Measurements from ENCODE around the gene MTHFR. TPM values are rescaled to one million over a fixed set of nuclear protein-coding genes. Genes with fewer than 3 reads are reported as not detected.
"Not testable (repeated sequence)": the region's sequence is repeated elsewhere in the genome, so short reads cannot be mapped to it uniquely, and the experiment has no call there.

The MTHFR gene
- total and polyA plus RNA-seq, 12 donors = 17.7 to 75.8 (median 39.1) TPM

- DNase-seq (peak in 1 of 2 donors; percentile 58), ATAC-seq (peak; percentile 6 to 37 (median 28))
- WGBS, 2 donors = 0 to 1% methylated on average over 20 of the region's 20 CpGs
- H3K4me3 ChIP-seq = peak overlapping the region; percentile 56 to 96 (median 79)
- H3K27me3 ChIP-seq = no peaks in the 10 kb centered on the region
- no peaks in the 10 kb centered on the region for H3K9me3 ChIP-seq
- H3K4me1 ChIP-seq = peaks cover 16 to 67% (median 58%) of the 10 kb centered on the region in 9 donors
- H3K36me3 ChIP-seq = peaks cover 0 to 45% (median 14%) of the 10 kb centered on the region in 9 donors
- peak overlapping the region; percentile 96 to 100 (median 99) for H3K27ac ChIP-seq
- intact Hi-C loops (cut with DNase I) = loop anchor here in 2 of 10 donors (2.0 to 5.0 kb wide), 2 partner anchors 20 to 69 kb away; partner anchors contain the start of gene AGTRAP (in 1 of the 2)
- TF ChIP-seq, protein P1, sequence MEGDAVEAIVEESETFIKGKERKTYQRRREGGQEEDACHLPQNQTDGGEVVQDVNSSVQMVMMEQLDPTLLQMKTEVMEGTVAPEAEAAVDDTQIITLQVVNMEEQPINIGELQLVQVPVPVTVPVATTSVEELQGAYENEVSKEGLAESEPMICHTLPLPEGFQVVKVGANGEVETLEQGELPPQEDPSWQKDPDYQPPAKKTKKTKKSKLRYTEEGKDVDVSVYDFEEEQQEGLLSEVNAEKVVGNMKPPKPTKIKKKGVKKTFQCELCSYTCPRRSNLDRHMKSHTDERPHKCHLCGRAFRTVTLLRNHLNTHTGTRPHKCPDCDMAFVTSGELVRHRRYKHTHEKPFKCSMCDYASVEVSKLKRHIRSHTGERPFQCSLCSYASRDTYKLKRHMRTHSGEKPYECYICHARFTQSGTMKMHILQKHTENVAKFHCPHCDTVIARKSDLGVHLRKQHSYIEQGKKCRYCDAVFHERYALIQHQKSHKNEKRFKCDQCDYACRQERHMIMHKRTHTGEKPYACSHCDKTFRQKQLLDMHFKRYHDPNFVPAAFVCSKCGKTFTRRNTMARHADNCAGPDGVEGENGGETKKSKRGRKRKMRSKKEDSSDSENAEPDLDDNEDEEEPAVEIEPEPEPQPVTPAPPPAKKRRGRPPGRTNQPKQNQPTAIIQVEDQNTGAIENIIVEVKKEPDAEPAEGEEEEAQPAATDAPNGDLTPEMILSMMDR (IDR thresholded peaks at IDR 0.05) = no peak
Observed at GRCh38 chr1:11806307-11806936, 658 bp upstream of the MTHFR start.

DNA sequence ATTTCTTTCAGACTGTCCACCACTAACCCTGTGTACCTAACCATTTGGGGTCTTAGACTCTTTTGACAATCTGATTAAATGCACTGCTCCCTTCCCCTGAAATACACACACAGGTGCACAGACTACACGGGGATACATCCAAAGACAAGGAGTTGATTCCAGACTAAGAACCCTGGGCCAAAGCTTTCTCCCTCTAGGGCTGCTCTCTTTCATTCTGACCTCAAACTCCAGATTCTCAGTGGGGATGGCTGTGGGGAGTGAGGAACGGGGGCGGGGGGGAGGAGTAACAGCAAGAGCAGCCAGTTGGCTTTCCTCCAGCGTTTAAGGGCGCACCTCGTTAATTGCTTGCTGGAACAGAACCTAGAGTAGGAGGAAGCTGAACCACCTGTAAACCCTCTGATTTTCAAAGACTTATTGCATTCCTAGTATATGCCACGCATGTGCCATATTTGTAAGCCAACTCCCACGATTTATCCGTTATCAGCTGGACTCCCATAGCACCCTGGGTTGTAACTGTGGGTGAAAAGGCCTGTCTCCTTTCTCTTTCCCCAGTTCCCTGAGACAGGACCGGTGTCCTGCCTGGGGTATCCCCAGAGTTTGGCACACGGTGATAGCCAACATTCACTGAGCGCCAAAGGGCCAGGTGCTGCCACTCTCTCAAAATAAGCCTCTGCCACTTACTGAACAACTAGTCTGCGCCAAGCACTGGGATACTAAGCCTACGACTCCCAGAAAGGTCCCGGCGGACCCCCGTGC, 920 bp downstream of the MTHFR start:
- DNase-seq (peak in 1 of 2 donors; percentile 78), ATAC-seq (peak in 7 of 8 donors; percentile 0 to 10 (median 3))
- WGBS, 2 donors = 2 to 3% methylated on average over 17 of the region's 17 CpGs
- Histone ChIP-seq H3K27me3 (no peaks in the 10 kb centered on the region), H3K36me3 (peaks cover 0 to 45% (median 22%) of the 10 kb centered on the region in 9 donors), H3K4me1 (peaks cover 16 to 83% (median 74%) of the 10 kb centered on the region in 9 donors), H3K27ac (peak overlapping the region; percentile 96 to 100 (median 99)), H3K9me3 (no peaks in the 10 kb centered on the region), H3K4me3 (peak overlapping the region; percentile 62 to 96 (median 80))
- TF ChIP-seq, protein P1 (IDR thresholded peaks at IDR 0.05) = no peak
- intact Hi-C loops (cut with DNase I) = loop anchor here in 5 of 10 donors (2.0 to 5.0 kb wide), 3 partner anchors 14 to 68 kb away; partner anchors contain the start of gene AGTRAP (in 4 of the 5)

DNA sequence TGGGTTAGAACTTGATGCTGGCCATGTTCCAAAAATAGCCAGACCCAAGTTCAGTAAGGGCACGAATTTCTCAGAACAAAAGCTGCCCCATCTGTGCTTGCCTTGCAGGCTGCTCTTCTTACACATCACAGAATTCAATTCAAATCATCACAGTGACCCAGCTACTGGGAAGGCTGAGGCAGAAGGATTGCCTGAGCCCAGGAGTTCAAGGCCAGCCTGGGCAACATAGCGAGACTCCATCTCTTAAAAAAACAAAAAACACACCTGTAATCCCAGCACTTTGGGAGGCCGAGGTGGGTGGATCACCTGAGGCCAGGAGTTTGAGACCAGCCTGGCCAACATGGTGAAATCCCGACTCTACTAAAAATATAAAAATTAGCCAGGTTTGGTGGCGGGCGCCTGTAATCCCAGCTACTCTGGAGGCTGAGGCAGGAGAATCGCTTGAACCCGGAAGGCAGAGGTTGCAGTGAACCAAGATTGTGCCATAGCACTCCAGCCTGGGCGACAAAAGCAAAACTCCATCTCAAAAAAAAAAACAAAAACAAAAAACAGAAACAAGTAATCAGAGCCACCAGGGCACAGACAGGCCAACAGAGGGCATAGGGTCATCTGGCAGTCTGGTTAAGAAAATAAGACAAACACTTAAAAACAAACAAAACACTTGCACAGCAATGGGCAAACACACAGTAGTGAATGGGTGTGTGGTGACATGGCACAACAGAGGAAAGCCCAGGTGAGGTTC, 1.7 kb downstream of the MTHFR start:
- intact Hi-C loops (cut with DNase I) = loop anchor here in 5 of 10 donors (2.0 to 5.0 kb wide), 3 partner anchors 13 to 67 kb away; partner anchors contain the start of gene AGTRAP (in 3 of the 5)
- peak overlapping the region in 9 of 10 donors; percentile 67 to 96 (median 79) for H3K4me3 ChIP-seq
- peak overlapping the region; percentile 96 to 100 (median 99) for H3K27ac ChIP-seq
- H3K27me3 ChIP-seq, DNase-seq, H3K9me3 ChIP-seq, ATAC-seq: not testable (repeated sequence)
- peaks cover 0 to 45% (median 26%) of the 10 kb centered on the region in 9 donors for H3K36me3 ChIP-seq
- WGBS, 2 donors = 63 to 71% methylated on average over 9 of the region's 9 CpGs
- H3K4me1 ChIP-seq = peaks cover 16 to 83% (median 73%) of the 10 kb centered on the region in 9 donors

GRCh38 chr1:11802973-11803885, 2.5 kb downstream of the MTHFR start:
- TF ChIP-seq, protein P1 (IDR thresholded peaks at IDR 0.05) = no peak
- H3K27ac ChIP-seq = peak overlapping the region; percentile 96 to 100 (median 99)
- DNase-seq (peak; percentile 94 to 97), ATAC-seq (peak; percentile 45 to 75 (median 70))
- intact Hi-C loops (cut with DNase I) = loop anchor here in 4 of 10 donors (2.0 to 5.0 kb wide), 2 partner anchors 16 to 66 kb away; partner anchors contain the start of gene AGTRAP (in 3 of the 4)
- H3K4me1 ChIP-seq = peaks cover 18 to 84% (median 73%) of the 10 kb centered on the region in 9 donors
- no peaks in the 10 kb centered on the region for H3K27me3 ChIP-seq
- H3K4me3 ChIP-seq = peak overlapping the region; percentile 55 to 96 (median 76)
- H3K36me3 ChIP-seq = peaks cover 0 to 45% (median 22%) of the 10 kb centered on the region in 9 donors
- no peaks in the 10 kb centered on the region for H3K9me3 ChIP-seq
- 1 to 2% methylated on average over 28 of the region's 28 CpGs for WGBS, 2 donors

Data from heart right ventricle (tissue), 16 donors.